Measurements from ENCODE around the gene TANGO6.
"Not testable (repeated sequence)": the region's sequence is repeated elsewhere in the genome, so short reads cannot be mapped to it uniquely, and the experiment has no call there.

The TANGO6 gene

DNA sequence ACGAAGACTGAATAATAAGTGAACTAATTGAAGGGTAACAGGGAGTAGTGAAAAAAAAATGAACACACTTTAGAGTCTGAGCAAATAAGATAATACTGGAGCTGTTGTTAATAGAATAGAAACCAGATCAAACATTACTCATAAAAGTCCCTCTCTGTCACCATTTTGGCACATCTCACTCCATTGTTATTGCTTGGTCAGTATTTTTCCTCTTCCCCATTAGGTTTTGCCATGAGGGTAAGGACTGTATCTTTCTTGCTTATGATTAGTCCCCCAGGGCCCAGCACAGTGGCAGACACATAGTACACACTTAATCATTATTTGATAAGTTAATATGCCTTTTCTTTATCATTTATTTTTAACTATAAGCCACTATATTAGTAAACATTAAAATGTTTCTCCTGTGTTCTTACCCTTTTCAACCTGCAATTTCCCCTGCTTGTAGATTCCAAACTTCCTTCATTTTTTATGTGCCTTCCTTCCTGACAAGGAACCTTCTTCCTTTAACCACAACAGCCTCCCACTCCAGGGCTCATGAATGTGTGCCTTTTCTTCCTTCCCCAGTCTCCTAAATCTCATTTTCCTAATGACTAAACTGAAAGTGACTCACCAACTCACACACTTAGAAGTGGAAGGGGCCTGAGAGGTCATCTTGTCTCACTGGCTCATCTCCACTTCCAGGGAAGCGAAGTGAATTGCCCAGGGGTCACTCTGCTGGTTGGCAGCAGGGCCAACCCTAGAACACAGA lies 173.9 kb downstream of the TANGO6 start:
- no peak for DNase-seq

DNA sequence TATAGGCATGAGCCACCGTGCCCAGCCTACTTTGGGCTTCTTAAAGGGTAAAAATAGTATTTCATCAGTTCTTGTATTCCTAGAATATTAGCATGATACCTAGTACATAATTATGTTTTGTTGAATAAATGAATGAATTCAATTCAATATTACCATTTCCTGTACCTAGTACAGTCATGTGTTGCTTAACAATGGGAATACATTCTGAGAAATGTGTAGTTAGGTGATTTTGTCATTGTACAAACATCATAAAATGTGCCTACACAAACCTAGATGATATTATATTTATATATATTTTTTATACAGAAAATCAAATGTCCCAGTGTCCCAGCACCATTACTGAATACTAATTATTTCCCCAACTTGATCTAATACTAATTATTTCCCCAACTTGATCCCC lies 176.5 kb downstream of the TANGO6 start:
- no peak for DNase-seq

DNA sequence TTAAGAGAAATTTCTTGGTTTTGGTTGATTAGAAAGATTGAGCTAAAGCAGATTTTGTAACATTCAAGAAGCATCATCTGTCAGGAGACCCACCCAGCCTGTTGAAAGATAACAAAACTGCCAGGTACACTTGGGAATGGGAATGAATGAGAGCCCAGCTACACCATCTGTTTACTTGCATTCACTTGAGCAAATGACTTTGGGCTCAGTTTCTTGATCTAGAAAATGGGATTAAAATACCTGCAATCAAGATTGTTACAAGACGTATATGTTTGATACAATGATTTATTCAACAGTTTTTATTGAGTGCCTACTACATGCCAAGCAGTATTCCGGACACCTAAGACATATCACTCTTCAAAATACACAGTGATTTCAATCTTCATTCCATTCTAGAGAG lies 185.8 kb downstream of the TANGO6 start:
- DNase-seq = no peak

GRCh38 chr16:69031877-69032301 lies 188.6 kb downstream of the TANGO6 start:
- no peak for DNase-seq

GRCh38 chr16:69033151-69033949 lies 190.0 kb downstream of the TANGO6 start:
- no peak for DNase-seq

DNA sequence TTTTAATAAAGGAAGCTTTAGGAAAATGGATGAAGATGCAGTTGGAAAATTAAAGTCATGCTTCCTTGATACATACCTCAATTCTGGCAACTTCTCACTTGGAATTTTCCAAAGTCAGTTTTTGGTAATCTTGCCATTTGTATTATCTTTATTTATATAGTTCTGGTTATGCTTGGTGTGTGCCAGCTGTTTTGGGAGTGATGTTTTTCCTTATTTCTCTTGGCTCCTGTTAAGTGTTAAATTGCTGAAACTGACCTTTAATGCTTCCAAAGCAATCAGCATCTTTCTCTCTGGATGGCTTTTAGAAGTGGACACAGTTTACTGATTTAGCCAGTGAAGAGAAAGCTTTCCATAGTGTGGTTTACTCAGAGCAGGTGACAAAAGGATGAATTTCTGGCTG lies 192.0 kb downstream of the TANGO6 start:
- DNase-seq = no peak

DNA sequence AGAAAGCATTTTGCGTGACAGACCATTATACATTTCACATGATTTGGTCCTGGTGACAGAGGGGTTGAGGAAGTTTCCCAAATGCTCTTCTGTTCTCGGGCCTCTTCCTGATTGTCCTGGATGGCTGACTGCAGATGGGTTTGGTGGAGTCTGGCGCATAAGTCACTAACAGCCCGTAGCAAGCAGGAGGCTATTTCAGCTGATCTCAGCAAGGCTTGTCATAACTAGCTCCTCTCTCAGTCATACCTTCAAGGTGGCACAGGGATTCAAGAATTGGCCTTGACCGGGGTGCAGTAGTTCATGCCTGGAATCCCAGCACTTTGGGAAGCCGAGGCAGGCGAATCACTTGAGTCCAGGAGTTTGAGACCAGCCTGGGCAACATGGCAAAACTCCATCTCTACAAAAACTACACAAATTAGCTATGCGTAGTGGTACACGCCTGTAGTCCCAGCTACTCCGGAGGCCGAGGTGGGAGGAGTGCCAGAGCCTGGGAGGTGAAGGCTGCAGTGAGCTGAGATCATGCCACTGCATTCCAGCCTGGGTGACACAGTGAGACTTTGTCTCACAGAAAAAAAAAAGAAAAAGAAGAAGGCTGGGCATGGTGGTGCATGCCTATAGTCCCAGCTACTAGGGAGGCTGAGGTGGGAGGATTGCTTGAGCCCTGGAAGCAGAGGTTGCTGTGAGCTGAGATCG lies 193.2 kb downstream of the TANGO6 start:
- no peak for DNase-seq

DNA sequence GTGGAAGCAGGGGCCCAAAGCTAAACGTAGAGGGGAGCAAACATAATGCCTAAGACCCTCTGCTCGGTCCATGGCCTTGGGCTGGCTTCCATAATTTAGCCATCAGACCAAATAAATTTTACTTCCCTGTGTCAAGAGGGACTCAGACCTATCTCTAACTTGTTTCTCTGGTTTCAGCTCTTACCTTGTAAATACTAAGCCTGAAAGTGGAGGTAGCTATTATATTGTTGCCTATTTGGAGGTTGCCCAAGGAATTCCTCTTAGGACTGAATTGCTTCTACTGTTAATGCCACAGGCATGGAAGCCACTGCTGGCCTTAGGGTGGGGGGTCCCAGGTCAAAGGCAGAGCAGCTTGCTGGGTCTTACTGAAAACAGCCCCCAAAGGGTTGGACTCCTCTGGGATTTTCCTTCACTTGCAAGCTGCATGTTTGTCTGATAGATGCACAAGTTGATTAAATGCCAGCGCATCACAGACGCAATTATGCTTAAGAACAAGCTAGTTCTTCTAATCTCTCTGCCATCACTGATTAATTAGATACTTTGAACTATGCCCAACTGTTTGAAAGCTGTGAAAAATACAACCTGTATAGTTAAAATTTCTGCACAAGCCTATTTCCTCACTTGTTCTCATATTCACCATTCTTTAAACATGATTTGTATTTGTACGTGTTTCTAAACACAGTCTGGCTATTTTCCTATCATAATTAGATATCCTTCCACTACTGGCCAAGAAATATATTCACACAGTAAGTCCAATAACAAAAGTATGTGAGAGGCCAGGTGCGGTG lies 194.2 kb downstream of the TANGO6 start:
- no peak for DNase-seq

DNA sequence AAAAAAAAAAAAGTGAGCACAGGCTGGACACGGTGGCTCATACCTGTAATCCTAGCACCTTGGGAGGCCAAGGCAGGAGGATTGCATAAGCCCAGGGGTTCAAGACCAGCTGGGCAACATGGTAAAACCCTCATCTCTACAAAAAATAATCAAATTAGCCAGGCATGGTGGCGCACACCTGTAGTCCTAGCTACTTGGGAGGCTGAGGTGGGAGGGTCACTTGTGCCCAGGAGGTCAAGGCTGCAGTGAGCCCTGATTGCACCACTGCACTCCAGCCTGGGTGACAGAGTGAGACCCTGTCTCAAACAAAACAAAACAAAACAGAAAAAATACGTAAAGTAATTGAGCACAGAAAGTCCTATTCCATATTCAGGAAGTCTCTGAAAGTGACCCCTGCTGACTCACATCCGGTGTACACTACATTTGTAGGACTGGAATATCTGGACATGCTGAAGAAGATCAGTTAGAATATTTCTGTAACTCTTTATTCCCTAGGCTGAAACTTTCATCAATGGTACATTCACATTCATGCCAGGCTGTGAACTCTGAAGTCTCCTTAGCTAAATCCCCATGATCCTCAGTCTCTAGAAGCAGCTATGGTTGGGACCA lies 196.1 kb downstream of the TANGO6 start:
- no peak for DNase-seq

DNA sequence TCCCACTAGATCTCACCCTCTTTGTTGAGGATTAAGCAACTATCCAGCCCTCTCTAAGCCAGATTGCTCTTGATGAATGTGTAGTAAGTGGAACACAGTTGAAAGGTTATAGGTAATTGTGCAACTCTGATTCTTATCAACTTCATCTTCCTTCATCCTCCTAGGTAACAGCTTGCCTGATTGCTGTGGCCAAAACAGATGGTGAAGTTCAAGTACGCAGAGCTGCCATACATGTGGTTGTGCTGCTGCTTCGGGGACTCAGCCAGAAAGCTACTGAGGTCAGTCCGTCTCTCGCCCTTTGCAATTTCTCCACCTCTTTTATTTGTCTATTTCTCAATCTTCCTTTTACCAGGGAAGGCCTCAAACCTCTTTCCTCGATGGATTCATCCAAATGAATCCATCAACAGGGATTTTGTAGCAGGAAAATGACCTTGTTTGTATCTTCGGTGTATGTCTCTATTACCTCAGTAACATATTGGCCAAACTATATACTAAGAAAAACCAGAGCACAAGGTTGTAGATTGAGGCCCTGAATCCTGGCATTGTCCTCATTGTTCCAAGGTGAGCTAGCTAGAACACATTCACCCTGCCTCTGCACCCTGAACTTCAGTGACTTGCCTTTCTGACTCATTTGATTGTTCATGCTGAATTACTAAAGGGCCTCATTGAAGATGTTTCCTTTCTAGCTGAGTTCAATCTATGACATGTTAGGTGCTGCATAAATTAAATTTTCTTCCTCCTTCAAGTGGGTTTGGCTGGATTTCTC lies 197.0 kb downstream of the TANGO6 start:
- no peak for DNase-seq

DNA sequence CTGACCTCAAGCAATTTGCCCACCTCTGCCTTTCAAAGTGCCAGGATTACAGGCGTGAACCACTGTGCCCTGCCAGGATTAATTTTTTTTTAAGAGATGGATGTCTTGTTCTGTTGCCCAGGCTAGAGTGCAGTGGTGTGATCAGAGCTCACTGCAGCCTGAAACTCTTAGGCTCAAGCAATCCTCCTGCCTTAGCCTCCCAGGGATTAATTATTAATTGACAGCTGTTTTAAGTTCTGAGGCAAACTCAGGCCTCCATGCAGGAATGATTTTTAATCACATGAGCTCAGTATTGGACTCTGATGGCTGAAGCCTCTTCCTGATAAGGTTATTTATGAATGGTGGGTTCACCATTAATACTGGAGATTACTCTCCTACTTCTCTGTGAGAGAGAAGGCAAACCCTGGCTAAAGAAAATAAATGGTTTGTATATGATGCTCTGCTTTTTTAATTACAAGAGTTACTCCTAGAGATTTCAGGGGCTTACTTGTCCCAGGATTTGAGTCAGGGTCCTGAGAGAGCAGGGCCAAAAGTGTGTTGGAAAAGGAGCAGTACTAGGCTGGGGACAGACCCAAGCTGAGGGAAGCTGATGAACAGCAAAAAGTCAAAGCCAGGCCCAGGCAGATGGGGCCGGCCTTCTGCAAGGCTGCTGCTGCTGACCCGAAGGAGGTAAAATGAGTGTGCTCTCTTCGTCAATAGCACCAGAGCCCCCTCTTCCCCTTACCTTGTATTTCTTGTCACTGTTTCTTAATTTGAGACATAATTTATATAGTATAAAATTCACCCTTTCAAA lies 205.2 kb downstream of the TANGO6 start:
- no peak for DNase-seq

DNA sequence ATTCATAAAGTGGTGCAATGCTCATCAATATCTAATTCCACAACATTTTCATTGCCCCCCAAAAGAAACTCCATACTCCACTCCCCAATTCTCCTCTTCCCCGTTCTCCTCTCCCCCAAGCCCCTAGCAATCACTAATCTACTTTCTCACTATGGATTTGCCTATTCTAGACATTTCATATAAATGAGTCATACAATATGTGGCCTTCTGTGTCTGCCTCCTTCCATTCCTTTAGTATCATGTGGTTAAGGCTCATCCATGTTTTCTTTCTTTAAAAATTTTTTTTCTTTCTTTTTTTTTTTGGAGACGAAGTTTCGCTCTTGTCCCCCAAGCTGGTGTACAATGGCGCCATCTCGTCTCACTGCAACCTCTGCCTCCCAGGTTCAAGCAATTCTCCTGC lies 205.8 kb downstream of the TANGO6 start:
- no peak for DNase-seq

GRCh38 chr16:69049603-69050375 lies 206.5 kb downstream of the TANGO6 start:
- DNase-seq = no peak

GRCh38 chr16:69051517-69051830 lies 208.1 kb downstream of the TANGO6 start:
- not testable (repeated sequence) for DNase-seq

DNA sequence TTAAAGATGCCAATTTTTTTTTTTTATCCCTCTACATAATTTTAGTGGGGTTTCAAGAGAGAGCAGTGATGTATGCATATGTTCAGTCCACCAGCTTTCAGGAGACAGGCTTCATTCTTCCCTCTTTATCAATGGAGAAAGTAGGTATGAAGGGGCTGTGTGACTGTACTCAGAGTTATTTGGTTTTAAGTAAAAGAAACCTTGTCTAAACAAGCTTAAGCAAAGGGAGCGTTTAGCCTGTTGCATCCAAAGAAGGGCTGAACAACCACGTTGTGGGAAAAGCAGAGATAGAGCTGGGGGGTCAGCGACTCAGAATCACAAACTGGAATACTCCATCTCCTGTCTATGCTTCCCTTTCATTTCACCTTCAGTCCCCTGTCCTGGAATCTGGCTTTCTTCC lies 211.7 kb downstream of the TANGO6 start:
- no peak for DNase-seq

DNA sequence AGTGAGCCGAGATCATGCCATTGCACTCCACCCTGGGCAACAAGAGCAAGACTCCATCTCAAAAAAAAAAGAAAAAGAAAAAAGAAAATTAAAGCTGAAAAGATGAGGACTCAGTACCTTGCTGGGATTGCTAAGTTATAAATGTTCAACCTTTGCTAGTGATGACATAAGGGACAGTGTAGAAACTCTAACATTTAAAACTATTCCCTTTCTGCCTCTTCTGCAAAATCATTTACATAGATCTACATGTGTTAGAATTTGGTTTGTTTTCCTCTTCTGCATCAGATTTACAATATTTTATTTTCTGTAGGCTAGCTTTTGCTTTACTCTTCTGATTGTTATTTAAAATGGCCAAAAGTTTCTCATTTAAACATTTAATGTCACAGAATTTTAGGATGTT lies 212.6 kb downstream of the TANGO6 start:
- no peak for DNase-seq

GRCh38 chr16:69056421-69056820 lies 213.1 kb downstream of the TANGO6 start:
- no peak for DNase-seq

- DNase-seq = no peak
These were observed 214.4 kb downstream of the TANGO6 start for GRCh38 chr16:69057400-69058378.

GRCh38 chr16:69063491-69063890 lies 220.2 kb downstream of the TANGO6 start:
- DNase-seq = not testable (repeated sequence)
